Activated B cell treated with CpG ODN at 0.5 μM for 24 hours (primary cell): ENCODE data around the gene FAM168B. TPM values are rescaled to one million over a fixed set of nuclear protein-coding genes. Genes with fewer than 3 reads are reported as not detected.

ENCODE experiments used
- ATAC-seq: fragments of 200-7000 bp; cut with Tn5 transposase; one replicate; pipeline ENCODE4 v1.10.0; 2021; ENCODE audit warnings: low read depth, mild to moderate bottlenecking, moderate library complexity
- CTCF ChIA-PET: fragments of 350-600 bp; sonication (Branson Sonifier 250); formaldehyde crosslinking; loops from one replicate; lab custom pipeline; 2021; ENCODE audit warnings: antibody characterized with exemption; lab: Charles Lee
- POLR2A ChIA-PET: fragments of 350-600 bp; sonication (Branson Sonifier 250); formaldehyde crosslinking; loops from one replicate; lab custom pipeline; 2021; ENCODE audit warnings: antibody characterized with exemption; lab: Charles Lee
- DNase-seq: peaks from one replicate; pipeline ENCODE4 v3.0.0; 2022
- H3K27ac Mint-ChIP-seq: one replicate; pipeline ENCODE4 v1.8.0; 2020; ENCODE audit warnings: mixed read lengths
- H3K27me3 Mint-ChIP-seq: one replicate; pipeline ENCODE4 v1.8.0; 2021; ENCODE audit warnings: mixed read lengths
- H3K36me3 Mint-ChIP-seq: one replicate; pipeline ENCODE4 v1.8.0; 2021; ENCODE audit warnings: low read depth, mixed read lengths
- H3K4me1 Mint-ChIP-seq: one replicate; pipeline ENCODE4 v1.8.0; 2021; ENCODE audit warnings: mixed read lengths
- H3K4me3 Mint-ChIP-seq: one replicate; pipeline ENCODE4 v1.8.0; 2020; ENCODE audit warnings: mild to moderate bottlenecking, mixed read lengths
- H3K9me3 Mint-ChIP-seq: one replicate; pipeline ENCODE4 v1.8.0; 2020; ENCODE audit warnings: mixed read lengths
- intact Hi-C: fragments of 100-400 bp; cut with micrococcal nuclease; formaldehyde crosslinking; loops from one replicate; pipeline ENCODE4 v1.15.1; 2024
- total RNA-seq: library from RNA; stranded (reverse); gene quantifications from 2 replicates; pipeline ENCODE4 v1.2.3, GENCODE V29; 2022
- TF ChIP-seq, protein P1 (sequence below): fragments of 200-600 bp; IDR thresholded peaks from one replicate; pipeline ENCODE4 v1.8.0; 2022; ENCODE audit warnings: antibody characterized with exemption, mild to moderate bottlenecking

FAM168B gene
- total RNA-seq, 1 donor from 2014 or later = 62.5 TPM

DNA sequence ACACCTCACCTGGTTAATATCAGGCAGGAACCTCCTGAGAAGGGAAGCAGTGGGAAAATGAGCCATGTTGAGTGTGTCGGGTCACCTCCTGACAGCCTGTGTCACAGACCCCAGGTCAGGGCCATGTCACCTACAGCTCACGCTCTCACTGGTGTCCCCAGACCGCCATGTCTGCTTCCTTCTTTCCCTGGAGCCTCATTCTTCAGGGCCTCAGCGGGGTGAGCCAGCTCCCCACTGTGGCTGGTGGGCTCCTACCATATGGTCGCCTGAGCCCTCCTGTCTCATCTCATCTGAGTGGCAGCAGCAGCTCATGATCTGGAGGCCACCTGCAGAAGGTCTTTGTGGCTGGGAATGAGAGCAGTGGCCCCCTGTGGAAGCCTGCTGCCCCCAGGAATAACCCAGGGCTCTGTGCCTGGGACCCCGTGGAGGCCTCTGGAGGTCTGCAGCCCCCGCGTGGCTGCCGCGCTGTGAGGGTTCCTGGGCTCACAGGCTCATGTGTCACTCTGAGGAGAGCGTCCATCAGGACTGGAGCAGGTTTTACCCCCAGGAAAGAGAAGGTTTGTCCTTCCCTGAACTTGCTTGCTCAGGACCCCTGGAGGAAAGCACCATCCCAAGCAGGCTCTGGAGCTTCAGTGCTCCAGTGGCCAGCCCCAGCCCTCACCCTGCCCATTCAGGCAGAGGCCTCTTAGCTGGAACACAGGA lies 56.4 kb downstream of the FAM168B start:
- H3K36me3 Mint-ChIP-seq = no peaks in the 10 kb centered on the region
- ChIA-PET CTCF (no interaction called here), POLR2A (no interaction called here)
- ATAC-seq (no peak), DNase-seq (no peak)
- H3K4me1 Mint-ChIP-seq = peaks cover 11% of the 10 kb centered on the region
- TF ChIP-seq, protein P1, sequence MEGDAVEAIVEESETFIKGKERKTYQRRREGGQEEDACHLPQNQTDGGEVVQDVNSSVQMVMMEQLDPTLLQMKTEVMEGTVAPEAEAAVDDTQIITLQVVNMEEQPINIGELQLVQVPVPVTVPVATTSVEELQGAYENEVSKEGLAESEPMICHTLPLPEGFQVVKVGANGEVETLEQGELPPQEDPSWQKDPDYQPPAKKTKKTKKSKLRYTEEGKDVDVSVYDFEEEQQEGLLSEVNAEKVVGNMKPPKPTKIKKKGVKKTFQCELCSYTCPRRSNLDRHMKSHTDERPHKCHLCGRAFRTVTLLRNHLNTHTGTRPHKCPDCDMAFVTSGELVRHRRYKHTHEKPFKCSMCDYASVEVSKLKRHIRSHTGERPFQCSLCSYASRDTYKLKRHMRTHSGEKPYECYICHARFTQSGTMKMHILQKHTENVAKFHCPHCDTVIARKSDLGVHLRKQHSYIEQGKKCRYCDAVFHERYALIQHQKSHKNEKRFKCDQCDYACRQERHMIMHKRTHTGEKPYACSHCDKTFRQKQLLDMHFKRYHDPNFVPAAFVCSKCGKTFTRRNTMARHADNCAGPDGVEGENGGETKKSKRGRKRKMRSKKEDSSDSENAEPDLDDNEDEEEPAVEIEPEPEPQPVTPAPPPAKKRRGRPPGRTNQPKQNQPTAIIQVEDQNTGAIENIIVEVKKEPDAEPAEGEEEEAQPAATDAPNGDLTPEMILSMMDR = no peak
- intact Hi-C loops = no loop called here
- no peak overlapping the region for H3K4me3 Mint-ChIP-seq
- H3K27ac Mint-ChIP-seq = no peak overlapping the region
- H3K9me3 Mint-ChIP-seq = no peaks in the 10 kb centered on the region
- peaks cover 24% of the 10 kb centered on the region for H3K27me3 Mint-ChIP-seq

DNA sequence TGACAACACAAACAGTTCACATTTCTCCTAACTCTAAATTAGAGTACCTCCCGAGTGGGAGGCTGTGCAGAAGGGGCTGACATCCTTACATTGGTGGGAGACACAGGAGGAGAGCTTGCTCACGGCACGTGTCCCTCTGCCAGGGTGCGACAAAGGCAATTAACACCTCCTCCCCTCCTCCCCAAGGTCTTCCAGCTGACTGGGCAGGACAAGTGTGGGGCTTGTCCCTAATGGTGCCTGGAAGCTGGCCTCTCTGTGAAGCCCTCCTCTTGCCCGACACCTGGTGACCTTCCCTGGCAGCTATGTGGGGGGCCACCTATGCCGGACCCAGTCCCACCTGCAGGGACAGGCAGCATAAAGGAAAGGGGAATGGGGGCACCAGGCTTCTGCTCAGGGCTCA lies 57.0 kb downstream of the FAM168B start:
- Mint-ChIP-seq H3K9me3 (no peaks in the 10 kb centered on the region), H3K36me3 (no peaks in the 10 kb centered on the region), H3K27ac (no peak overlapping the region), H3K27me3 (peaks cover 24% of the 10 kb centered on the region), H3K4me1 (peaks cover 11% of the 10 kb centered on the region), H3K4me3 (no peak overlapping the region)
- POLR2A ChIA-PET = no interaction called here
- TF ChIP-seq, protein P1 = no peak
- DNase-seq = no peak
- ATAC-seq = no peak
- intact Hi-C loops = no loop called here
- CTCF ChIA-PET = no interaction called here

DNA sequence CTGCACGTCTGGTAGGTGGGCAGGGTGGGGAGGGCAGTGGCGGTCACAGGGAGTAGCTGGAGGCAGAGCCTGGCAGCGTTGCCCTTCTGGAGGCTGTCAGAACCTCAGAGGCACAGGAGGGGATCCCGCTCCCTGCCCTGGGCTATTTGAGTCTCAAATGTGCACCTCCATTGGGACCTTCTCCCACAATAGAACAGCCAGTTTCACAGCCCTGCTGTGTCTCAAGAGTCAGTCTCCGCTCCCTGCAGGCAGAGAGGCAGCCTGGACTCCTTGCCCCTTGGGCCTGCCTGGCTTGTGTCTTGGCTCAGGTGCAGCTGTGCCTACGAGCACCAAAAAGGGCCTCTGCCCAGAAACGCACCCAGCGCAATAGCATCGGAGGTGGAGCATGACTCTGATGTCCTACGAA lies 57.4 kb downstream of the FAM168B start:
- Mint-ChIP-seq H3K27me3 (peaks cover 24% of the 10 kb centered on the region), H3K36me3 (no peaks in the 10 kb centered on the region), H3K4me3 (no peak overlapping the region), H3K4me1 (peaks cover 7% of the 10 kb centered on the region), H3K27ac (no peak overlapping the region), H3K9me3 (no peaks in the 10 kb centered on the region)
- no peak for DNase-seq
- intact Hi-C loops = no loop called here
- no peak for ATAC-seq
- TF ChIP-seq, protein P1 = no peak
- CTCF ChIA-PET = no interaction called here
- POLR2A ChIA-PET = no interaction called here

DNA sequence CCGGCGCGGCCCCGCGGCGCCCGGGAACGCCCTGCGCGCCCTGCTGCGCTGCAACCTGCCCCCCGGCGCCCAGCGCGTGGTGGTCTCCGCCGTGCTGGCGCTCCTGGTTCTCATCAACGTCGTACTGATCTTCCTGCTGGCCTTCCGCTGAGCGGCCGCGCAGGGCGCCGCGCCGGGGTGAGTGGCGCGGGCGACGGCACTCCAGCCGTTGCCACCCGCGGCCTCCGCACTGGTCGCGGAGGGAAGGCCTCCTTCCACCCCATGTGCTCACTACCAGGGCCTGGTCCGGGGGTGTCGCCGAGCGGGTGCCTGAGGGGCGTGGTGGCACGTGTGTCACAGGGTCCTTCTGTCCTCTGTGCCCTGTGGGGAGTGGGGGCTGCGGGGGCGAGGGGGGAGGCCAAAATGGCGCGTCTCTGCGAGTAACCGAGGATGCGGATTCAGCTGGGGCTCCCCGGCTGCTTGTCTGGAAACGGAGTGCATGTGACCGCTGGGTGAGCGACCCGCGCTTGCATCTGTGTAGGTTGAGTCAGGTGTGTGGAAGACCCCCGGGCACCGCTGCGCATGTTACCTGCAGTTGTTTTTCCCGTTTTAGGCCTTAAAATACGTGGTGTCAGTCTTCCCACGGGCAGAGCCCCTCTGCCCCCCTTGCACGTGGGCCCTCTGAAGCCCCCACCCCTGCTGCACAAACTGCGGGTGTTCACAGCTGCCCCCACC lies 58.0 kb downstream of the FAM168B start:
- ChIA-PET POLR2A (no interaction called here), CTCF (no interaction called here)
- H3K36me3 Mint-ChIP-seq = no peaks in the 10 kb centered on the region
- H3K4me1 Mint-ChIP-seq = peaks cover 6% of the 10 kb centered on the region
- DNase-seq (no peak), ATAC-seq (no peak)
- H3K4me3 Mint-ChIP-seq = no peak overlapping the region
- intact Hi-C loops = no loop called here
- no peak overlapping the region for H3K27ac Mint-ChIP-seq
- no peaks in the 10 kb centered on the region for H3K9me3 Mint-ChIP-seq
- H3K27me3 Mint-ChIP-seq = peaks cover 24% of the 10 kb centered on the region
- TF ChIP-seq, protein P1 = no peak

DNA sequence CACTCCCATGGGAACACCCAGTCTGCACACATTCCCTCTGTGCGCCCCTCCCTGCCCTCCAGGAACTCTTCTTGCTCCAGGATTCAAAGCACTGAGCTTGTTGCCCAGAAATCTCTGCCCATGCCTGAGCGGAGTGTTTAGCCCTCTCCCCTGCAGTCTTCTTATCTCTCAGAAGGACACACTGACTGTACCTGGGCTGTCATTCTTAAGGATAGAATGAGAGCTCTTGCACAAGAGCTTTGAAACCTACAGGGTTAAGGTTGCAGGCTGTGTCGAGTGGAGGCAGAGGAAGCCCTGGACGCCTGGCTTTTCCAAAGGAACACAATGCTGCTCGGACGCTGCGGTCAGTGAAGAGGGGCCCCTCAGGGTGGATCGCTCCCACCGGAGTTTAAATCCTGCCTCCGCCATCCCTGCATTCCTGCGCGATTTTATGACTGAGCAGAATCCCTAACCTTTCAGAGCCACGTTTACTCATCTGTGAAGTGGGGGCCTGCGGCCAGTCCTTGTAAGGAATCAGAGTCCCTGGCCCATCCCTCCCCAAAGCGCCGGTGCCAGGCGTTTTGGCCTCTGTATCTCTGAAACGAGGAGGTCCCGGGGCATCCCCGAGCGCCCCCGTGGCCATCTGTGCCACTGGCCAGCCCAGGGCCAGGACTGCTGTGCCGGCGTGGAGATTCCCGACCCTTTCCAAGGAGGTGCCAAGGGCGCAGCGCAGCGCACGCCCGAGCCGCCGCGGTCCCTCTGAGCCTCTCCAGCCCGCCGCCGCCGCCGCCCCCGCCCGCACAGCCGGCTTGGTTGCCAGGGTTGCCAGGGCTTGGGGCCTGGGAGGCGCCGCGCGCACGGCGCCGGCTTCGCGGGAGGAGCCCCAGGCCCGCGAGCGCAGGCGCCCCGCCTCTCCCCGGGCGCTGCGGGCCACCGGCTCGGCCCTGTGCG lies 58.9 kb downstream of the FAM168B start:
- intact Hi-C loops = no loop called here
- ChIA-PET CTCF (no interaction called here), POLR2A (no interaction called here)
- no peaks in the 10 kb centered on the region for H3K36me3 Mint-ChIP-seq
- DNase-seq (no peak), ATAC-seq (no peak)
- TF ChIP-seq, protein P1 = no peak
- no peaks in the 10 kb centered on the region for H3K4me1 Mint-ChIP-seq
- no peak overlapping the region for H3K4me3 Mint-ChIP-seq
- H3K27me3 Mint-ChIP-seq = peaks cover 21% of the 10 kb centered on the region
- H3K9me3 Mint-ChIP-seq = no peaks in the 10 kb centered on the region
- H3K27ac Mint-ChIP-seq = no peak overlapping the region
